Measurements from ENCODE around the gene NEK3. TPM values are rescaled to one million over a fixed set of nuclear protein-coding genes. Genes with fewer than 3 reads are reported as not detected.

The NEK3 gene
- total RNA-seq, 1 experiment from 2014 or later = 13.3 TPM

DNA sequence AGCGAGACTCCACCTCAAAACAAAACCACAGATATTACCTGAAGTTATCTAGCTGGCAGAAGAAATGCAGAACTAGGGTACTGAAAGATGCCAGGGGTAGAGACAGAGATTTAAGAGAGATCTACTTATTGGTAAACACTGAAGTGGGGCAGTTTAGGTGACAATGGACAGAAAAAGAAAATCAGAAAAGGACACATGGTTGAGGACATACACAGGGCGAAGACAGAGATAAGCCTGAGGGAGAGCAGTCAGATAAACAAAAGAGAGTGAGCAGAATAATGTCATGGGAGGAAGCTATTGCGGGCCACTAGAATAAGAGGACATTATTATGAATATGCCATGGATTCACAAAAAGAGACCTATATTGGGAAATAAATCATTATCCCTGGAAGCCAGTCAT, 33.9 kb downstream of the NEK3 start:
- Histone ChIP-seq H3K23ac (ENCODE audit: insufficient read length, low read depth, low read length) (no peak overlapping the region), H4K8ac (replicated peaks; ENCODE audit: insufficient read length, low read depth, low read length) (no peak overlapping the region), H3K4ac (ENCODE audit: low read depth, low read length) (no peak overlapping the region), H2BK5ac (ENCODE audit: insufficient read length, low read length) (no peak overlapping the region), H3K23me2 (ENCODE audit: insufficient read length, low read depth, low read length, poor library complexity, severe bottlenecking) (peaks cover 8% of the 10 kb centered on the region), H3K27me3 (ENCODE audit: insufficient read depth, low read length) (no peaks in the 10 kb centered on the region; the same call in 1 of the 2 replicates), H3K9me3 (ENCODE audit: control insufficient read depth, low read depth, low read length) (no peaks in the 10 kb centered on the region), H4K5ac (ENCODE audit: insufficient read length, low read depth, low read length) (no peak overlapping the region), H4K20me1 (ENCODE audit: control insufficient read depth, insufficient read depth, insufficient read length) (no peaks in the 10 kb centered on the region), H3T11ph (ENCODE audit: low read length) (no peak overlapping the region), H4K91ac (ENCODE audit: insufficient read length, low read depth, low read length) (no peak overlapping the region), H3K14ac (ENCODE audit: insufficient read depth, low read length) (no peak overlapping the region), H3K79me1 (ENCODE audit: insufficient read depth, low read depth, low read length, poor library complexity, severe bottlenecking) (no peaks in the 10 kb centered on the region), H3K4me1 (ENCODE audit: insufficient read depth, low read length) (no peaks in the 10 kb centered on the region), H2BK12ac (ENCODE audit: insufficient read length, low read depth, low read length) (no peak overlapping the region), H2BK15ac (ENCODE audit: low read depth, low read length) (no peak overlapping the region), H3K9ac (ENCODE audit: extremely low read depth, insufficient read length, low read length) (no peak overlapping the region), H2BK20ac (ENCODE audit: low read depth, low read length, poor library complexity, severe bottlenecking) (no peak overlapping the region), H3K27ac (ENCODE audit: insufficient read length, low read depth, low read length) (no peak overlapping the region), H2AK5ac (ENCODE audit: insufficient read length, low read length) (no peak overlapping the region), H2BK120ac (ENCODE audit: low read depth, low read length, poor library complexity, severe bottlenecking) (no peak overlapping the region), H3K4me2 (ENCODE audit: insufficient read depth, insufficient read length, low read length) (no peak overlapping the region), H3K18ac (ENCODE audit: insufficient read length, low read depth, low read length) (no peak overlapping the region), H3K56ac (ENCODE audit: insufficient read length, low read depth, low read length) (no peak overlapping the region), H2AFZ (ENCODE audit: low read length) (no peak overlapping the region), H3K79me2 (ENCODE audit: insufficient read depth, low read length) (no peaks in the 10 kb centered on the region)
- TF ChIP-seq, protein P1, sequence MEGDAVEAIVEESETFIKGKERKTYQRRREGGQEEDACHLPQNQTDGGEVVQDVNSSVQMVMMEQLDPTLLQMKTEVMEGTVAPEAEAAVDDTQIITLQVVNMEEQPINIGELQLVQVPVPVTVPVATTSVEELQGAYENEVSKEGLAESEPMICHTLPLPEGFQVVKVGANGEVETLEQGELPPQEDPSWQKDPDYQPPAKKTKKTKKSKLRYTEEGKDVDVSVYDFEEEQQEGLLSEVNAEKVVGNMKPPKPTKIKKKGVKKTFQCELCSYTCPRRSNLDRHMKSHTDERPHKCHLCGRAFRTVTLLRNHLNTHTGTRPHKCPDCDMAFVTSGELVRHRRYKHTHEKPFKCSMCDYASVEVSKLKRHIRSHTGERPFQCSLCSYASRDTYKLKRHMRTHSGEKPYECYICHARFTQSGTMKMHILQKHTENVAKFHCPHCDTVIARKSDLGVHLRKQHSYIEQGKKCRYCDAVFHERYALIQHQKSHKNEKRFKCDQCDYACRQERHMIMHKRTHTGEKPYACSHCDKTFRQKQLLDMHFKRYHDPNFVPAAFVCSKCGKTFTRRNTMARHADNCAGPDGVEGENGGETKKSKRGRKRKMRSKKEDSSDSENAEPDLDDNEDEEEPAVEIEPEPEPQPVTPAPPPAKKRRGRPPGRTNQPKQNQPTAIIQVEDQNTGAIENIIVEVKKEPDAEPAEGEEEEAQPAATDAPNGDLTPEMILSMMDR (conservative IDR thresholded peaks at IDR 0.05) = no peak
- peaks cover 15 to 18% of the 10 kb centered on the region in 2 experiments for H3K4me1 Mint-ChIP-seq
- peaks cover 16% of the 10 kb centered on the region for H3K27me3 Mint-ChIP-seq (ENCODE audit: low read depth)
- H3K4me3 Mint-ChIP-seq = no peak overlapping the region; a peak in 1 of 5 replicates
- H3K27ac Mint-ChIP-seq = no peak overlapping the region
- no peak for DNase-seq
- H3K9me3 Mint-ChIP-seq = no peaks in the 10 kb centered on the region
- H3K36me3 Mint-ChIP-seq (ENCODE audit: insufficient read depth in 1 of 3, low read depth in 3 of 3) = peaks cover 0 to 2% (median 0%) of the 10 kb centered on the region in 3 experiments; a peak in 1 of 7 replicates
- WGBS (ENCODE audit: extremely low coverage, insufficient read length, low lambda C conversion rate) = no CpG with 5 or more reads among the region's 3 CpGs
